ENCODE results near the gene FBP2.
"Not testable (repeated sequence)": the region's sequence is repeated elsewhere in the genome, so short reads cannot be mapped to it uniquely, and the experiment has no call there.

The FBP2 gene

DNA sequence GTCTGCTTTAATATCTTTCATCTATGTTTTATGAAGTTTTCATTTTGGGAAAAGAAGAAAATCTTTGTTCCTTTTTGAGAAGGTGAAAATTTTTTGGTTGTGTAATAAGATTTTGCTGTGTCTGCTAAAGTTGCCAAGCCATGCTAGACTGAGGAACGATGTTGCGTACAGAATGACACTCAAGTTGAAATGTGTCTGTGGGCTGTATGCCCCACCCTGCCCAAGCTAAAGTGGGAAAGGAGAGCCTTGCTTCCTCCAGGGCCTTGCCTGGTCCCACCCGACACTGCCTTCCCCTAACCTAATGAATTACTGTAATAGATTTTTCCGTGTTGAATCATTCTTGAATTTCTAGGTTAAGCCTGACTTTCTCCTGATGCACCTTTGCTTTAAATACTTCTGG lies 36.2 kb downstream of the FBP2 start:
- no peak for DNase-seq

- peak; percentile 11 for DNase-seq
Measured at GRCh38 chr9:94554439-94555331, 38.9 kb downstream of the FBP2 start, which contains the start of gene PCAT7. Gene PCAT7, plus strand, starts transcription at chr9:94555083.

GRCh38 chr9:94554078-94554438 lies 39.6 kb downstream of the FBP2 start:
- no peak for DNase-seq

GRCh38 chr9:94553029-94553938 lies 40.3 kb downstream of the FBP2 start:
- no peak for DNase-seq

- no peak for DNase-seq
Measured at GRCh38 chr9:94545940-94546339, 47.7 kb downstream of the FBP2 start.

GRCh38 chr9:94544335-94544734 lies 49.3 kb downstream of the FBP2 start:
- DNase-seq = not testable (repeated sequence)

- no peak for DNase-seq
Measured at GRCh38 chr9:94538908-94539307, 54.7 kb downstream of the FBP2 start.

DNA sequence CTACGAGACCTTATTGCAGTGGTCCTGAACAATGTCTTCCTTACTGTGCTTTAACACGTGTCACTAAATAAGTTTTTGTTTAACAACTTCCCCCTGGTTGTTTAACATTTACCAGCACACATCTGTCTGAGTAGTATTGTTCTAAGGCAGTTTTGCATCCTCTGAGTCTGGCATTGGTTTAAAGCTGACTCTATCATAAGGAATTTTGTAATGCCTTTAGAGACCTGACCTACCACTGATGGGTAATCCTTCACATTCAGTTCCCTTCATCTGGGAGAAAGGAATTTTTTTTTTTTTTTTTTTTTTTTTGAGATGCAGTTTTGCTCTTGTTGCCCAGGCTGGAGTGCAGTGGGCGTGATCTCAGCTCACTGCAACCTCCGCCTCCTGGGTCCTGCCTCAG lies 58.7 kb downstream of the FBP2 start:
- DNase-seq = no peak

DNA sequence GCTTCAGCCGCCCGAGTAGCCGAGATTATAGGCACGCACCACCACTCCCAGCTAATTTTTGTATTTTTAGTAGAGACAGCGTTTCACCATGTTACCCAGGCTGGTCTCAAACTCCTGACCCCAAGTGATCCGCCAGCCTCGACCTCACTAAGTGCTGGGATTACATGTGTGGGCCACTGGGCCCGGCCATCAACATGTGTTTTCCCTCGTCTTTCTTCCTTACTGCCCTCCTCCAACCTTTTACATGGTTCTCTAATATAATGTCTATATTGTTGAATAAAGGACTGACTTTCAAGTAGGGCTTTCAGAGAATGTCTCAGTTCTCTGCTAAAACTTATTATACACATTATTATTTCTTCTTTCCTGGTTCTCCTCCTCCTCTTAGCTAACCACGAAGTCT lies 60.0 kb downstream of the FBP2 start:
- DNase-seq = no peak

- no peak for DNase-seq
Measured at GRCh38 chr9:94533155-94533554, 60.5 kb downstream of the FBP2 start.

DNA sequence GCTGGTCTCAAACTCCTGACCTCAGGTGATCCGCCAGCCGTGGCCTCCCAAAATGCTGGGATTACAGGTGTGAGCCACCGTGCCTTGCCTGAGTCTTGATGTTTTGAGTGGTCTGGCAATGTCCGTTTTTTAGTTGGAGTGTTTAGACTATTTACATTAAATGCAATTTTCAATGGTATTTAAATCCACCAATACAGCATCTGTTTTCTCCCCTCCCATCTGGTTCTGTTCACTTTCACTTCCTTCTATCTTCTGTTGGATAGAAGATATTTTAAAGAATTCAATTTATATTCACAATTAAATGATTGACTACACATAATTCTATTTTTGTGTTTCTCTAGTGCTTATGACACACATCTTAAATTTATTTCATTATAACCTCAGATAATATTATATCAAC lies 64.7 kb downstream of the FBP2 start:
- no peak for DNase-seq

DNA sequence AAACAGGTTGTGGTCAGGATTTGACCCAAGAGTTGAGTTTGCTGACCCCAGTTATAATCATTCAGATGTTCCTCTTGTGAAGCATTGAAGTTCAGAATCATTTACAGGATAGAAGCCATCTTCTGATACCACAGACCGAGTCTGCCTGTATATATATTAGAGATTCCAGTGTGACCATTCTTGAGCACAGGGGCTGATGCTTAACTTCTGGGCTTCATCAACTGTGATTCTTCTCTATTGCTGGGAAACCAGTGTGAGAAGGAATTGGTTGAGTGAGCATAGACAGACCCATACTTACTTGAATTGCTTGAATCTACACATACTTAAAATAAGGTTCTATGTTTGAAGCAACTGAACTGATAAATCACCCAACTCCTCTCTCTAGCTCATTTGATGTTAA lies 66.7 kb downstream of the FBP2 start:
- DNase-seq = no peak

- DNase-seq = no peak
Measured at GRCh38 chr9:94526271-94526670, 67.4 kb downstream of the FBP2 start.

DNA sequence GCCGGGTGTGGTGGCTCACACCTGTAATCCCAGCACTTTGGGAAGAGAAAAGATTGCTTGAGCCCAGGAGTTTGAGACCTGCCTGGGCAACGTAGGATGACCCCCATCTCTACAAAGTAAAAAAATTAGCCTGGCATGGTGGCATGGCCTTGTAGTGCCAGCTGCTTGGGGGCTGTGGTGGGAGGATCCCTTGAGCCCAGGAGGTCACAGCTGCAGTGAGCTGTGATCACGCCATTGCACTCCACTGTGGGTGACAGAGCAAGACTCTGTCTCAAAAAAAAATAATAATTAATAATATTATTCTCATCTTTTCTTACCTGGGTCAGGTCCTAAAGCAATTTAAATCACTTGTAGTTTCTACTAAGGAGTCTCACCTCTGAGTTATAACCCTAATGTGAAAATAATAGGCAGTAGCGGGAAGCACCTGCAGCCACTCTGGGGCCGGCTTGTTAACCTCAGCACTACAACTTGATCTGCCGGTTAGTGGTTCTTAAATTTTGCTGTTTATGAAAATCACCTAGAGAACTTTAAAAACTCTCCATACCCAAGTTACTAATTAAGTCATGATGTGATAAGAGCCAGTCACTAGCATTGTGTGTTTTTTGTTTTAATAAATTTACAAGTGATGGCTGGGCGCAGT lies 68.1 kb downstream of the FBP2 start:
- no peak for DNase-seq

DNA sequence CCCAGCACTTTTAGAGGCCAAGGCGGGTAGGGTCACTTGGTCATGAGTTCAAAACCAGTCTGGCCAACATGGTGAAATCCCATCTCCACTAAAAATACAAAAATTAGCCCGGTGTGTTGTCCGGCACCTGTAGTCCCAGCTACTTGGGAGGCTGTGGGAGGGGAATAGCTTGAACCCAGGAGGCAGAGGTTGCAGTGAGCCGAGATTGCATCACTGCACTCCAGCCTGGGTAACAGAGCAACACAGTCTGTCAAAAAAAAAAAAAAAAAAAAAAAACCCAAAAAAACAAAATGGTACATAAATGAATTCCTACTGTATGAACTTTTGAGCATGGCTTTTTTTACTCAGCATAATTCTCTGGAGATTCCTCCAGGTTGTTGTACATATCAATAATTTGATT lies 76.4 kb downstream of the FBP2 start:
- no peak for DNase-seq

- no peak for DNase-seq
Measured at GRCh38 chr9:94514722-94515121, 78.9 kb downstream of the FBP2 start.

DNA sequence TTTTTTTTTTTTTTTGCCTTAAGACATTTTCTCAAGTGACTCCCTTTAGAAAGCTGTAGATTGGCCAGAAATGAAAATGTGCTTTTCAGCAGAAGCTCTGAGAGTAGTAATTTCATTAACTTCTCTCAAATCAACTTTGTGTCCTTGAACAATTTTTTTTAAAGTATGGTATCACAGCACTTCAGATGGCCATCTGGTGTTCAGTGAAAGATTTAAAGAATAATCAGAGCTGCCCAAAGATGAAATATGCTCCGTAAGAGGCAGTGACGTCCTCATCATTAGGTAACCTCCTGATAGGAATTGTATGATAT lies 81.7 kb downstream of the FBP2 start:
- DNase-seq = no peak

DNA sequence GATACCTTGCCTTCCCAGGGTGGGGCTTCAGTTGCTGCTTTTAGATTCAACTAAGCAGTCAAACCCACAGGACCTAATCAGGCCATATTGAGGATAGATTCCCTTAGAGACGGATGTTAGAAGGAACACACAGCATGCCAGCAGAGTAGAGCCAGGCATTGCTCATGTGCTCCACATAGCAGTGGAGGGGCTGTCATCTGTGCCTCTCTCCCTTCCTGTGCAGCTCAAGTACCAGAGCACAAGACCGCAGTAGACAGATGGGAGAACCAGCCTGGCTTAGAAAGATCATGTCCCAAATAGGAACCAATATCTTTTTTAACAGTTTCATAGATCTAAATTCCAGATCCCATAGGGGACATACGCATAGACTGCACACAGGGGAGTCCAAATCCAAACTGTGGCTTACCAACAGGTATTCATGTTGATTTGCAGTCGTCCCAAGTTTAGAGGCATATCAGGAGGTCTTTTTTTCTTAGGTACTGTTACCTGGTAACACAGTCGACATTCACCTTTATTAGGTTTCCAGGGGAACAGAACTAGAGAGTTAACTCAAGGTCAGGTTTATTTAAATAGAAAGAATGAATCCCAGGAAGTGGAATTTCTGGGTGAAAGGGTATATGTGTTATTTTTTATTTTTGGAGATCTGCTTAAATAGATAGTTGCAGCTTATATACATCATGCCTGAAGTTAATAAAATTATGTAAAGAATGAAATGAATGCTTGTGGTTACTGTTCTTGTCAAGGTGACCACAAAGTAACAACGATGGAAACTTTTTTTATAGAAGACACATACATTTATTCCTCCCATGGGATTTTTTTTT lies 82.3 kb downstream of the FBP2 start:
- DNase-seq = no peak
